Fibroblast of lung (primary cell): ENCODE measurements around the gene ASPN.

Source experiments
- CTCF ChIP-seq, 2 donors: IDR thresholded peaks in 1 of 2; conservative IDR thresholded peaks in 1 of 2; 1 replicate in 1 of 2; 2 replicates in 1 of 2; pipeline ENCODE4 v1.5.1; 2011 to 2012; ENCODE audit warnings: low read length in 2 of 2, control low read depth in 1 of 2, inconsistent platforms in 1 of 2, low read depth in 1 of 2, mild to moderate bottlenecking in 1 of 2
- EZH2 ChIP-seq: IDR thresholded peaks from 2 replicates; pipeline ENCODE4 v1.5.1; 2012; ENCODE audit warnings: low read length, control low read depth, mild to moderate bottlenecking; ENCODE audit errors: missing control alignments

DNA sequence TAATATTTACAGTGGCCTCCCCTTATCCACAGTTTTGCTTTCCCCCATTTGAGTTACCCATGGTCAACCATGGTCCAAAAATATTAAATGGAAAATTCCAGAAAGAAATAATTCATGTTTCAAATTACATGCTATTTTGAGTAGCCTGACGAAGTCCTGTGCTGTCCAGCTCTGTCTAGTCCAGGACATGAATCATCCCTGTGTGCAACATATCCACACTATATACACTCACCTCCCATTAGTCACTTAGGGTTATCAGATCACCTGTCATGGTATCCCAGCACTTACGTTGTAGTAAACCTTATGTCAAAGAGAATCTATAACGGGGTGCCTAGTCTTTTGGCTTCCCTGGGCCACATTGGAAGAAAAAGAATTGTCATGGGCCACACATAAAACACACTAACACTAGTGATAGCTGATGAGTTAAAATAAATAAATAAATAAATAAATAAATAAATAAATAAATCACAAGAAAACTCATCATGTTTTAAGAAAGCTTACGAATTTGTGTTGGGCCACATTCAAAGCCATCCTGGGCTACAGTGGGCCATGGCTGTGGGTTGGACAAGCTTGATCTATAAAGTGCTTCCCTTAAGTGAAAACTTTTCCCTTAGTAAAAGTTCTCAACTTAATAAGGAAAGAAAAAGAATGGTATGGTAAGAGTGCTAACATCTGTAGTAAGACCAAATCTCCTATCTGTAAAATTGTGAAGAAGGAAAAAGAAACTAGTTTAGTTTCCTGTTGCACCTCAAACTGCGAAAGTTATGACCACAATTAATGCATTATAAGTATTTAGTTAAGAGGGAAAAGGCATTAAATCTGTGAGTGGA is 42.2 kb downstream of the ASPN start:
- TF ChIP-seq CTCF (conservative IDR thresholded peaks at IDR 0.05 in 1 of 2, IDR thresholded peaks at IDR 0.05 in 1 of 2; ENCODE audit: low read depth in 1 of 2, low read length in 2 of 2) (no peak), EZH2 (no peak)
